ENCODE data around the gene PLD1. TPM values are rescaled to one million over a fixed set of nuclear protein-coding genes. Genes with fewer than 3 reads are reported as not detected.

Gene PLD1
- total RNA-seq, 1 donor from 2014 or later = 31.3 TPM

DNA sequence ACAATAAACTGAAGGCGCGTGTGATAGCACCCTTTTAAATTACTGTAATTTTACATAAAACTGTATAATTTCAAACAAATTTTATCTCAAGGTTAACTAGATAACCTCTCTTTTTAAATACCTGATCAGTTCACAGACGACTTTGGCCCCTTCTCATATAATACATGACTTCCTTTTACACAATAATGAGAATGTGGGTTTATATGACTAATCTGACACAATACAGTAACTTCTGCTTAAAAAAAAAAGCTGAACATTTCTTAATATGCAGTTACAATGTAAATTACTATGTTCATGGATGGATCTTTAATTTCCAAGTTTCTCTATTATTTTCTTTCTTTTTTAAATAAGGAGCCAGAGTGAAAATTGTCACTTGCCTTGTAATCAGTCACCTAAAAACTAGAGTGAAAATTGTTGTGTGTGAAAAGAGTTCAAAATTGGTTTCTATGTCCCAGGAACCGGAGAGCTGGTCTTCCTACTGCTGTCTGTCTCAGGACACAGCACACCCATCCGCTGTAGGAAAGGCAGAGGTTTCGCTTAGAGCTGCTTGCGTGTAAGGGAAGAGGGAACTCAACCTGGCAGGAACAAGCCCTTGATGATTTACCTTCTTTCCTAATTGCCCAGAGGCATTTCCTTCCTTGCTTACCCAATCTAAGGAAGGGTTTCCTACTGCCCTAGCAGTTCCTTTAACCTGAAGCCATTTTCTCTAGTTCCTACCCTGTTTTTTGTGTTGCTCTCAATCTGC is 33.3 kb downstream of the PLD1 start:
- no peaks in the 10 kb centered on the region for H3K36me3 ChIP-seq (ENCODE audit: control insufficient read depth in 3 of 3, insufficient read depth in 3 of 3, low read length in 3 of 3)
- H3K4me1 ChIP-seq (ENCODE audit: control insufficient read depth in 3 of 3, insufficient read depth in 3 of 3, low read length in 3 of 3) = peaks cover 0 to 4% (median 0%) of the 10 kb centered on the region in 3 donors
- H3K9ac ChIP-seq (ENCODE audit: low read depth in 1 of 3, low read length in 3 of 3) = no peak overlapping the region
- H3K4me3 ChIP-seq (ENCODE audit: low read length in 3 of 3) = no peak overlapping the region
- no peak overlapping the region for H3K27ac ChIP-seq (ENCODE audit: low read depth, low read length)
- no peaks in the 10 kb centered on the region for H3K27me3 ChIP-seq (ENCODE audit: control insufficient read depth in 3 of 3, insufficient read depth in 3 of 3, low read length in 3 of 3)
- H3K9me3 ChIP-seq (ENCODE audit: control insufficient read depth in 3 of 3, low read length in 3 of 3) = no peaks in the 10 kb centered on the region

DNA sequence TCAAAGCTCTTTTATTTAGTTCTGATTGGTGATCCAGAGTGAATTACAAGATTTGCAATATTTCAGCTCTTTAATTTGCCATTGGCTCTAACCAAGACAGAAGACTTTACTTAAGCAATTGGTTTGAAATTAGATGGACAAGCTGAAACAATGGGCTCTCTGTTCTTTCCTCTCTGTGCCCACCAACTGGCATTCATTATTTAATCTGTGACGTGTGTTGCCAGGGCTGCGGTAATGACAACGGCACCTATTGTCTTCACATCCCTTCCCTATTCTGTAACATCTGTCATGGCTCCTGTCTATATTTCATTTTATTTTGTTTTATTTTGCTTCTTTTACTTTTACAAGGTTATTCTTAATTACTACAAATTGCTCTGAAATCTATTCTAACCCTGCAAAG is 33.9 kb downstream of the PLD1 start:
- Histone ChIP-seq H3K27me3 (ENCODE audit: control insufficient read depth in 3 of 3, insufficient read depth in 3 of 3, low read length in 3 of 3) (no peaks in the 10 kb centered on the region), H3K27ac (ENCODE audit: low read depth, low read length) (no peak overlapping the region), H3K36me3 (ENCODE audit: control insufficient read depth in 3 of 3, insufficient read depth in 3 of 3, low read length in 3 of 3) (no peaks in the 10 kb centered on the region), H3K9ac (ENCODE audit: low read depth in 1 of 3, low read length in 3 of 3) (no peak overlapping the region), H3K9me3 (ENCODE audit: control insufficient read depth in 3 of 3, low read length in 3 of 3) (no peaks in the 10 kb centered on the region), H3K4me3 (ENCODE audit: low read length in 3 of 3) (no peak overlapping the region), H3K4me1 (ENCODE audit: control insufficient read depth in 3 of 3, insufficient read depth in 3 of 3, low read length in 3 of 3) (peaks cover 0 to 4% (median under 1%) of the 10 kb centered on the region in 3 donors)

DNA sequence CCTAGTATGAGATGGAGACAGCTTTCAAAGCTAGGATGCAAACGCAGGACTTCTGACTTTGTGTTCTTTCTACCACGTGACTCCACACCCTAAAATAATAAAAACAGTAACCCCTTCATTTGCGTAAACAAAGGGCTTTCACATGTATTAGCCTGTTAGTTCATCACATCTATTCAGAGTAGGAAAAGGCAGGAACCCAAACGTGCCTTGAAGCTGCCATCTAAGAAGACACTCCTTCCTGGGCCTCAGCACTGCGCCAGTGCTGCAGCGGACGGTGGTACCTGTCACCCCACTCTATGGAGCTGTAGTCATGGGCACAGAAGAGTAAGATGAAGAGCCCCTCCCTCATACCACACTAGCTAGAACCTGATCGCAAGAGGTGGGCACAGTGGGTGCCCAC is 34.3 kb downstream of the PLD1 start:
- Histone ChIP-seq H3K36me3 (ENCODE audit: control insufficient read depth in 3 of 3, insufficient read depth in 3 of 3, low read length in 3 of 3) (no peaks in the 10 kb centered on the region), H3K27me3 (ENCODE audit: control insufficient read depth in 3 of 3, insufficient read depth in 3 of 3, low read length in 3 of 3) (no peaks in the 10 kb centered on the region), H3K9ac (ENCODE audit: low read depth in 1 of 3, low read length in 3 of 3) (no peak overlapping the region), H3K4me3 (ENCODE audit: low read length in 3 of 3) (no peak overlapping the region), H3K9me3 (ENCODE audit: control insufficient read depth in 3 of 3, low read length in 3 of 3) (no peaks in the 10 kb centered on the region), H3K4me1 (ENCODE audit: control insufficient read depth in 3 of 3, insufficient read depth in 3 of 3, low read length in 3 of 3) (peaks cover 0 to 4% (median 2%) of the 10 kb centered on the region in 3 donors), H3K27ac (ENCODE audit: low read depth, low read length) (no peak overlapping the region)

- Histone ChIP-seq H3K9me3 (ENCODE audit: control insufficient read depth in 3 of 3, low read length in 3 of 3) (no peaks in the 10 kb centered on the region), H3K27ac (ENCODE audit: low read depth, low read length) (no peak overlapping the region), H3K27me3 (ENCODE audit: control insufficient read depth in 3 of 3, insufficient read depth in 3 of 3, low read length in 3 of 3) (no peaks in the 10 kb centered on the region), H3K9ac (ENCODE audit: low read depth in 1 of 3, low read length in 3 of 3) (no peak overlapping the region), H3K4me1 (ENCODE audit: control insufficient read depth in 3 of 3, insufficient read depth in 3 of 3, low read length in 3 of 3) (peaks cover 0 to 4% (median 2%) of the 10 kb centered on the region in 3 donors), H3K4me3 (ENCODE audit: low read length in 3 of 3) (no peak overlapping the region), H3K36me3 (ENCODE audit: control insufficient read depth in 3 of 3, insufficient read depth in 3 of 3, low read length in 3 of 3) (no peaks in the 10 kb centered on the region)
These were observed 35.8 kb downstream of the PLD1 start for GRCh38 chr3:171774521-171774920.

DNA sequence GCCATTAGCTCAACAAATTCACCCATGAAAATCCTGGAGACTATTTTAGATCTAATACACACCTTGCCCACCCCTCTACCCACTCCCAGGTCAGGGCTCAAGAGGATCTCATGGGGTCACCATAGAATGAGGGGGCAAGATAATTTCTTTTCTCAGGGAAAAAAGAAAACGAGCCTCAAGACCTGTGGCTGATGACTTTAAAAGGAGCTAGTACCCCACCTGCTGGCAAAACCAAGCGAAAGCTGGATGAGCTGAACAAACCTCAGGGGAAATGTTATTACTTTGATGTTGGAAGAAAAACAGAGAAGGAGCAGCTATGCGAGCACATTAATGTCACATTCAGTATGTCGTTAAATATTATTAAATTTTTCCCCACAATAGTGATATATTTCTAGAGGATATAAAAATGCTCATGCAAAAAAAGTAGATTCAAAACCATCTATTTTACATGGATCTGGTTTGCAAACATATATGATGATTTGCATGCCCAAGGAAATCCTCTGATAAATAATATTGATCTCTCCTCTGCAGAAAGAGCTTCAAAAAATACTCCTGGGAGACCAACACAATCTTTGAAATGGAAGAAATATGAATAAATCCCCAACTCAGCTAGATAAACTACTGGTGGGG is 37.7 kb downstream of the PLD1 start:
- H3K4me1 ChIP-seq (ENCODE audit: control insufficient read depth in 3 of 3, insufficient read depth in 3 of 3, low read length in 3 of 3) = peaks cover 0 to 4% (median 2%) of the 10 kb centered on the region in 3 donors
- H3K27ac ChIP-seq (ENCODE audit: low read depth, low read length) = no peak overlapping the region
- no peaks in the 10 kb centered on the region for H3K27me3 ChIP-seq (ENCODE audit: control insufficient read depth in 3 of 3, insufficient read depth in 3 of 3, low read length in 3 of 3)
- H3K36me3 ChIP-seq (ENCODE audit: control insufficient read depth in 3 of 3, insufficient read depth in 3 of 3, low read length in 3 of 3) = no peaks in the 10 kb centered on the region
- H3K9ac ChIP-seq (ENCODE audit: low read depth in 1 of 3, low read length in 3 of 3) = no peak overlapping the region
- H3K4me3 ChIP-seq (ENCODE audit: low read length in 3 of 3) = no peak overlapping the region
- no peaks in the 10 kb centered on the region for H3K9me3 ChIP-seq (ENCODE audit: control insufficient read depth in 3 of 3, low read length in 3 of 3)

- Histone ChIP-seq H3K27me3 (ENCODE audit: control insufficient read depth in 3 of 3, insufficient read depth in 3 of 3, low read length in 3 of 3) (no peaks in the 10 kb centered on the region), H3K9me3 (ENCODE audit: control insufficient read depth in 3 of 3, low read length in 3 of 3) (no peaks in the 10 kb centered on the region), H3K4me1 (ENCODE audit: control insufficient read depth in 3 of 3, insufficient read depth in 3 of 3, low read length in 3 of 3) (peaks cover 0 to 4% (median 2%) of the 10 kb centered on the region in 3 donors), H3K27ac (ENCODE audit: low read depth, low read length) (peak overlapping the region; percentile 27), H3K36me3 (ENCODE audit: control insufficient read depth in 3 of 3, insufficient read depth in 3 of 3, low read length in 3 of 3) (no peaks in the 10 kb centered on the region), H3K4me3 (ENCODE audit: low read length in 3 of 3) (peak overlapping the region; percentile 41 to 72 (median 64)), H3K9ac (ENCODE audit: low read depth in 1 of 3, low read length in 3 of 3) (peak overlapping the region; percentile 26 to 66 (median 62))
These were observed 39.3 kb downstream of the PLD1 start for GRCh38 chr3:171770689-171771620.

DNA sequence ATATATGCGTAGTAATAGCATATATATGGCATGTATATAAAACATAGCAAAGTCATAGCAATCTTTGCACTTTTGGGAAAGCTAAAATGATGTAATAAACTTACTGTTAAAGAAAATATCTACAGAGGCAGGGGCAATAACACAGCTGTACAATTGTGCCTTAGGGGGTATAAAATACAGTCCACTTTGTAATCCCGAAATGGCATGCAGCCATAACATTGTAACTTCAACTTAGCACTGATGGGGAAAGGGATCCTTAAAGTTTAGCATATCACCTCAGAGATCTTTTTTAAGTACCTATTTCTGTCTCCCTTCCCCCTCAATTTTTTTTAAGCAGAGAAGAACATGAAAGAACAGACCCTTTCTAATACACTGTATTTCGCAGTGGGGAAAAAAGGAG is 40.8 kb downstream of the PLD1 start:
- no peaks in the 10 kb centered on the region for H3K36me3 ChIP-seq (ENCODE audit: control insufficient read depth in 3 of 3, insufficient read depth in 3 of 3, low read length in 3 of 3)
- H3K4me3 ChIP-seq (ENCODE audit: low read length in 3 of 3) = peak overlapping the region in 1 of 3 donors; percentile 72
- H3K9me3 ChIP-seq (ENCODE audit: control insufficient read depth in 3 of 3, low read length in 3 of 3) = no peaks in the 10 kb centered on the region
- no peaks in the 10 kb centered on the region for H3K27me3 ChIP-seq (ENCODE audit: control insufficient read depth in 3 of 3, insufficient read depth in 3 of 3, low read length in 3 of 3)
- H3K27ac ChIP-seq (ENCODE audit: low read depth, low read length) = no peak overlapping the region
- H3K4me1 ChIP-seq (ENCODE audit: control insufficient read depth in 3 of 3, insufficient read depth in 3 of 3, low read length in 3 of 3) = peaks cover 0 to 4% (median 2%) of the 10 kb centered on the region in 3 donors
- no peak overlapping the region for H3K9ac ChIP-seq (ENCODE audit: low read depth in 1 of 3, low read length in 3 of 3)

DNA sequence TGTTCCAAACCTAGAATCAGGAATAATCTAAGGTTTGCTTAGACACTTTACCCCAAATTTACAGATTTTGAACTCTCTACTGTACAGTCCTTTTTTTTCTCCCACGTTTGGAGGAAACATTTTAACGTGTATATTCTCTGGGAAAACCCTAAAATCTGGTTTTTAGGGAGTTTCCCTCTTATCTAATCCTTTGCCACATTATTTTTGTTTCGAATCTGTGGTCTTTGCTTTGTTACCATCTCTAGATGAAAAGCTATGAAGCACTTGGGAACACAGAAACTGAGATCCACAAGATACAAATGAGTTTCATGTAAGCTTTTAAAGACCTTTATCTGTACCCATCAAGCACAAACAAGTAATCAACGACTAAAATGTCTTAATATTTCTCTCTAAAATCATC is 41.3 kb downstream of the PLD1 start:
- Histone ChIP-seq H3K27me3 (ENCODE audit: control insufficient read depth in 3 of 3, insufficient read depth in 3 of 3, low read length in 3 of 3) (no peaks in the 10 kb centered on the region), H3K4me1 (ENCODE audit: control insufficient read depth in 3 of 3, insufficient read depth in 3 of 3, low read length in 3 of 3) (peaks cover 0 to 4% (median 2%) of the 10 kb centered on the region in 3 donors), H3K36me3 (ENCODE audit: control insufficient read depth in 3 of 3, insufficient read depth in 3 of 3, low read length in 3 of 3) (no peaks in the 10 kb centered on the region), H3K27ac (ENCODE audit: low read depth, low read length) (no peak overlapping the region), H3K9ac (ENCODE audit: low read depth in 1 of 3, low read length in 3 of 3) (no peak overlapping the region), H3K4me3 (ENCODE audit: low read length in 3 of 3) (peak overlapping the region in 1 of 3 donors; percentile 72), H3K9me3 (ENCODE audit: control insufficient read depth in 3 of 3, low read length in 3 of 3) (no peaks in the 10 kb centered on the region)

GRCh38 chr3:171768281-171768900 is 41.9 kb downstream of the PLD1 start:
- H3K27ac ChIP-seq (ENCODE audit: low read depth, low read length) = no peak overlapping the region
- H3K4me1 ChIP-seq (ENCODE audit: control insufficient read depth in 3 of 3, insufficient read depth in 3 of 3, low read length in 3 of 3) = peaks cover 0 to 4% (median 2%) of the 10 kb centered on the region in 3 donors
- H3K4me3 ChIP-seq (ENCODE audit: low read length in 3 of 3) = peak overlapping the region in 1 of 3 donors; percentile 34
- no peak overlapping the region for H3K9ac ChIP-seq (ENCODE audit: low read depth in 1 of 3, low read length in 3 of 3)
- no peaks in the 10 kb centered on the region for H3K9me3 ChIP-seq (ENCODE audit: control insufficient read depth in 3 of 3, low read length in 3 of 3)
- no peaks in the 10 kb centered on the region for H3K27me3 ChIP-seq (ENCODE audit: control insufficient read depth in 3 of 3, insufficient read depth in 3 of 3, low read length in 3 of 3)
- H3K36me3 ChIP-seq (ENCODE audit: control insufficient read depth in 3 of 3, insufficient read depth in 3 of 3, low read length in 3 of 3) = no peaks in the 10 kb centered on the region

Measured in skeletal muscle tissue (tissue), 4 donors.